KMS-11 (cell line): ENCODE data around the gene EDEM3.

Source experiments
- H2AFZ ChIP-seq: fragments of 200-600 bp; sonication (generic); 2 replicates; pipeline ENCODE4 v1.6.1; 2016; ENCODE audit warnings: antibody characterized with exemption, mixed run types, low read depth
- H3K27ac ChIP-seq: fragments of 200-600 bp; sonication (generic); 2 replicates; pipeline ENCODE4 v1.6.1; 2016; ENCODE audit warnings: mild to moderate bottlenecking, mixed run types
- H3K27me3 ChIP-seq: fragments of 200-600 bp; sonication (generic); 2 replicates; pipeline ENCODE4 v1.6.1; 2017; ENCODE audit warnings: mild to moderate bottlenecking, low read depth, mixed run types, moderate library complexity; ENCODE audit not compliant: insufficient read depth
- H3K36me3 ChIP-seq: fragments of 200-600 bp; sonication (generic); 2 replicates; pipeline ENCODE4 v1.6.1; 2017; ENCODE audit warnings: mild to moderate bottlenecking, mixed run types; ENCODE audit not compliant: insufficient read depth
- H3K4me1 ChIP-seq: fragments of 200-600 bp; sonication (generic); 2 replicates; pipeline ENCODE4 v1.6.1; 2016; ENCODE audit warnings: mild to moderate bottlenecking, low read depth, mixed run types; ENCODE audit not compliant: poor library complexity, severe bottlenecking
- H3K4me2 ChIP-seq: fragments of 200-600 bp; sonication (generic); 2 replicates; pipeline ENCODE4 v1.7.0; 2016; ENCODE audit warnings: mild to moderate bottlenecking, mixed run types
- H3K4me3 ChIP-seq: fragments of 200-600 bp; sonication (generic); IDR thresholded peaks from 2 replicates; pipeline ENCODE4 v1.6.1; 2017; ENCODE audit warnings: low read depth, low read length, mixed read lengths; ENCODE audit not compliant: insufficient read depth
- H3K79me2 ChIP-seq: fragments of 200-600 bp; sonication (generic); 2 replicates; pipeline ENCODE4 v1.6.1; 2016; ENCODE audit warnings: low read depth, mixed run types; ENCODE audit not compliant: insufficient read depth
- H3K9ac ChIP-seq: fragments of 200-600 bp; sonication (generic); 2 replicates; pipeline ENCODE4 v1.6.1; 2016; ENCODE audit warnings: mild to moderate bottlenecking, mixed run types
- H4K20me1 ChIP-seq: fragments of 200-600 bp; sonication (generic); 2 replicates; pipeline ENCODE4 v1.6.1; 2016; ENCODE audit warnings: mild to moderate bottlenecking, mixed run types; ENCODE audit not compliant: insufficient read depth
- TF ChIP-seq, protein P1 (sequence below): fragments of 200-600 bp; sonication (generic); conservative IDR thresholded peaks from 2 replicates; pipeline ENCODE4 v1.6.1; 2017; ENCODE audit warnings: low read depth, mild to moderate bottlenecking, antibody characterized with exemption, low read length, moderate library complexity, mixed read lengths

The EDEM3 gene

GRCh38 chr1:184672013-184672726, 82.5 kb downstream of the EDEM3 start:
- H3K4me3 ChIP-seq, result no peak overlapping the region

GRCh38 chr1:184669391-184669790, 85.3 kb downstream of the EDEM3 start:
- no peak overlapping the region for H3K27ac ChIP-seq
- no peaks in the 10 kb centered on the region for H3K36me3 ChIP-seq
- H4K20me1 ChIP-seq, result no peaks in the 10 kb centered on the region
- no peak overlapping the region for H3K4me2 ChIP-seq
- H3K27me3 ChIP-seq, result no peaks in the 10 kb centered on the region
- H3K9ac ChIP-seq, result no peak overlapping the region
- TF ChIP-seq, protein P1, sequence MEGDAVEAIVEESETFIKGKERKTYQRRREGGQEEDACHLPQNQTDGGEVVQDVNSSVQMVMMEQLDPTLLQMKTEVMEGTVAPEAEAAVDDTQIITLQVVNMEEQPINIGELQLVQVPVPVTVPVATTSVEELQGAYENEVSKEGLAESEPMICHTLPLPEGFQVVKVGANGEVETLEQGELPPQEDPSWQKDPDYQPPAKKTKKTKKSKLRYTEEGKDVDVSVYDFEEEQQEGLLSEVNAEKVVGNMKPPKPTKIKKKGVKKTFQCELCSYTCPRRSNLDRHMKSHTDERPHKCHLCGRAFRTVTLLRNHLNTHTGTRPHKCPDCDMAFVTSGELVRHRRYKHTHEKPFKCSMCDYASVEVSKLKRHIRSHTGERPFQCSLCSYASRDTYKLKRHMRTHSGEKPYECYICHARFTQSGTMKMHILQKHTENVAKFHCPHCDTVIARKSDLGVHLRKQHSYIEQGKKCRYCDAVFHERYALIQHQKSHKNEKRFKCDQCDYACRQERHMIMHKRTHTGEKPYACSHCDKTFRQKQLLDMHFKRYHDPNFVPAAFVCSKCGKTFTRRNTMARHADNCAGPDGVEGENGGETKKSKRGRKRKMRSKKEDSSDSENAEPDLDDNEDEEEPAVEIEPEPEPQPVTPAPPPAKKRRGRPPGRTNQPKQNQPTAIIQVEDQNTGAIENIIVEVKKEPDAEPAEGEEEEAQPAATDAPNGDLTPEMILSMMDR, result no peak
- H3K4me3 ChIP-seq, result no peak overlapping the region
- no peak overlapping the region for H2AFZ ChIP-seq
- H3K4me1 ChIP-seq, result peaks cover 10% of the 10 kb centered on the region
- no peaks in the 10 kb centered on the region for H3K79me2 ChIP-seq

More at GRCh38 chr1:184672013-184672726, 82.5 kb downstream of the EDEM3 start:
- Histone ChIP-seq H3K4me1 (no peaks in the 10 kb centered on the region), H3K36me3 (no peaks in the 10 kb centered on the region), H3K27ac (no peak overlapping the region), H3K9ac (no peak overlapping the region), H2AFZ (no peak overlapping the region), H3K79me2 (no peaks in the 10 kb centered on the region), H4K20me1 (no peaks in the 10 kb centered on the region), H3K4me2 (no peak overlapping the region), H3K27me3 (no peaks in the 10 kb centered on the region)
- TF ChIP-seq, protein P1, result no peak

- TF ChIP-seq, protein P1, result no peak
- H3K9ac ChIP-seq, result no peak overlapping the region
- H3K79me2 ChIP-seq, result no peaks in the 10 kb centered on the region
- no peaks in the 10 kb centered on the region for H3K27me3 ChIP-seq
- H3K4me2 ChIP-seq, result no peak overlapping the region
- H3K36me3 ChIP-seq, result no peaks in the 10 kb centered on the region
- no peak overlapping the region for H3K4me3 ChIP-seq
- H4K20me1 ChIP-seq, result no peaks in the 10 kb centered on the region
- no peak overlapping the region for H3K27ac ChIP-seq
- no peak overlapping the region for H2AFZ ChIP-seq
- peaks cover 13% of the 10 kb centered on the region for H3K4me1 ChIP-seq
Observed at GRCh38 chr1:184665360-184665759, 89.3 kb downstream of the EDEM3 start.

DNA sequence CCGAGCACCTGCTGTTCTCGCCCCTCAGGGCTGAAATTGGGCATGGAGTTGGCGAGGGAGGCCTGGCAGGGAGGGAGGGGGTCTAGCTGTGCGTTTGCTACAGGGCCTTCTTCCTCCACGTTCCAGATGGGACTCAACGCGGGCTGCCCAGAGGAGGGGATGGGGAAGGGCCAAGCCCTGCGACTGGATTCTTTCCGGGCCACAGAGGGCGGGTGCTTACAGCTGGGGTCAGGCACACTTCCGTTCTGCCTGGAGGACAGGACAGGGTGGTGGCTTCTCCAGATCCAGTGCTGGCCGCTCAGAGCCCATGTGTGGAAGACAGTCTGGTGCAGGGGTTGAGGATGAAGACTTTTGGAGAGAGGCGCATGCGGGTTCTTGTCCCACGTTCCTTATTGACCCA, 90.0 kb downstream of the EDEM3 start:
- H4K20me1 ChIP-seq, result no peaks in the 10 kb centered on the region
- no peaks in the 10 kb centered on the region for H3K27me3 ChIP-seq
- no peak overlapping the region for H3K27ac ChIP-seq
- H3K36me3 ChIP-seq, result no peaks in the 10 kb centered on the region
- H3K4me2 ChIP-seq, result no peak overlapping the region
- H3K4me3 ChIP-seq, result no peak overlapping the region
- no peak overlapping the region for H2AFZ ChIP-seq
- H3K4me1 ChIP-seq, result peaks cover 20% of the 10 kb centered on the region
- TF ChIP-seq, protein P1, result no peak
- no peaks in the 10 kb centered on the region for H3K79me2 ChIP-seq
- H3K9ac ChIP-seq, result no peak overlapping the region
